HEK293 (cell line): Measurements from ENCODE around the gene ITGB4.

Experiments used
- KLF8 ChIP-seq: fragments of 450-650 bp; formaldehyde crosslinking; IDR thresholded peaks from 2 replicates; pipeline ENCODE4 v1.5.1; 2016; ENCODE audit warnings: missing biosample characterization, missing genetic modification characterization
- SCRT1 ChIP-seq: fragments of 450-650 bp; formaldehyde crosslinking; IDR thresholded peaks from 2 replicates; pipeline ENCODE4 v1.5.1; 2016; ENCODE audit warnings: missing biosample characterization, missing genetic modification characterization, borderline replicate concordance
- SETDB1 ChIP-seq: IDR thresholded peaks from one replicate; pipeline ENCODE4 v1.6.1; 2017; ENCODE audit warnings: mild to moderate bottlenecking, low read length, moderate library complexity, mixed read lengths; ENCODE audit not compliant: insufficient read length
- SP7 ChIP-seq: fragments of 450-650 bp; formaldehyde crosslinking; IDR thresholded peaks from 2 replicates; pipeline ENCODE4 v1.5.1; 2016; ENCODE audit warnings: missing biosample characterization, missing genetic modification characterization
- ZBTB20 ChIP-seq: fragments of 450-650 bp; formaldehyde crosslinking; IDR thresholded peaks from 2 replicates; pipeline ENCODE4 v1.5.1; 2016; ENCODE audit warnings: missing biosample characterization, missing genetic modification characterization
- ZNF184 ChIP-seq: fragments of 450-650 bp; IDR thresholded peaks from 2 replicates; pipeline ENCODE4 v1.5.1; 2018; ENCODE audit warnings: missing biosample characterization, mild to moderate bottlenecking, missing genetic modification characterization
- ZNF202 ChIP-seq: fragments of 450-650 bp; formaldehyde crosslinking; IDR thresholded peaks from 2 replicates; pipeline ENCODE4 v1.5.1; 2016; ENCODE audit warnings: missing biosample characterization, missing genetic modification characterization, borderline replicate concordance
- ZNF221 ChIP-seq: fragments of 450-650 bp; formaldehyde crosslinking; IDR thresholded peaks from 2 replicates; pipeline ENCODE4 v1.5.1; 2017; ENCODE audit warnings: missing biosample characterization, missing genetic modification characterization, borderline replicate concordance
- ZNF248 ChIP-seq: fragments of 450-650 bp; formaldehyde crosslinking; IDR thresholded peaks from 2 replicates; pipeline ENCODE4 v1.5.1; 2017; ENCODE audit warnings: missing biosample characterization, missing genetic modification characterization
- ZNF302 ChIP-seq: fragments of 450-650 bp; formaldehyde crosslinking; IDR thresholded peaks from 2 replicates; pipeline ENCODE4 v1.5.1; 2016; ENCODE audit warnings: missing biosample characterization, missing genetic modification characterization, low read depth
- ZNF311 ChIP-seq: fragments of 450-650 bp; formaldehyde crosslinking; IDR thresholded peaks from 2 replicates; pipeline ENCODE4 v1.5.1; 2017; ENCODE audit warnings: missing biosample characterization, missing genetic modification characterization, borderline replicate concordance
- ZNF501 ChIP-seq: fragments of 450-650 bp; formaldehyde crosslinking; IDR thresholded peaks from 2 replicates; pipeline ENCODE4 v1.5.1; 2016; ENCODE audit warnings: missing biosample characterization, missing genetic modification characterization
- ZNF514 ChIP-seq: fragments of 450-650 bp; formaldehyde crosslinking; IDR thresholded peaks from 2 replicates; pipeline ENCODE4 v1.5.1; 2016; ENCODE audit warnings: missing biosample characterization, missing genetic modification characterization
- ZNF549 ChIP-seq: fragments of 450-650 bp; IDR thresholded peaks from 2 replicates; pipeline ENCODE4 v1.5.1; 2018; ENCODE audit warnings: missing biosample characterization, missing genetic modification characterization, mild to moderate bottlenecking, inconsistent platforms, moderate library complexity
- ZNF600 ChIP-seq: fragments of 450-650 bp; formaldehyde crosslinking; IDR thresholded peaks from 2 replicates; pipeline ENCODE4 v1.5.1; 2016; ENCODE audit warnings: missing biosample characterization, missing genetic modification characterization
- ZNF626 ChIP-seq: fragments of 450-650 bp; sonication (Bioruptor Pico); formaldehyde crosslinking; IDR thresholded peaks from 2 replicates; pipeline ENCODE4 v1.5.1; 2018; ENCODE audit warnings: missing biosample characterization, missing genetic modification characterization, inconsistent platforms
- ZNF658 ChIP-seq: fragments of 450-650 bp; formaldehyde crosslinking; IDR thresholded peaks from 2 replicates; pipeline ENCODE4; 2016; ENCODE audit warnings: missing biosample characterization, missing genetic modification characterization
- ZNF830 ChIP-seq: fragments of 450-650 bp; IDR thresholded peaks from 2 replicates; pipeline ENCODE4 v1.5.0; 2018; ENCODE audit warnings: missing biosample characterization, missing genetic modification characterization, low read depth, mild to moderate bottlenecking, moderate library complexity
- ZNF843 ChIP-seq: fragments of 450-650 bp; formaldehyde crosslinking; IDR thresholded peaks from 2 replicates; pipeline ENCODE4 v1.5.1; 2016; ENCODE audit warnings: missing biosample characterization, missing genetic modification characterization
- ZSCAN30 ChIP-seq: fragments of 450-650 bp; IDR thresholded peaks from 2 replicates; pipeline ENCODE4 v1.5.1; 2018; ENCODE audit warnings: missing biosample characterization, mild to moderate bottlenecking, missing genetic modification characterization, moderate library complexity
- TF ChIP-seq, protein P1 (sequence below): fragments of 450-650 bp; formaldehyde crosslinking; IDR thresholded peaks from 2 replicates; pipeline ENCODE4; 2016; ENCODE audit warnings: missing biosample characterization, missing genetic modification characterization
- TF ChIP-seq, protein P2 (sequence below): IDR thresholded peaks from 2 replicates; pipeline ENCODE4 v1.6.1; 2011; ENCODE audit warnings: mild to moderate bottlenecking, low read depth, low read length, borderline replicate concordance
- TF ChIP-seq, protein P3 (sequence below): fragments of 450-650 bp; formaldehyde crosslinking; IDR thresholded peaks from 2 replicates; pipeline ENCODE4 v1.5.1; 2016; ENCODE audit warnings: missing biosample characterization, missing genetic modification characterization
- TF ChIP-seq, protein P4 (sequence below): fragments of 450-650 bp; formaldehyde crosslinking; IDR thresholded peaks from 2 replicates; pipeline ENCODE4 v1.5.1; 2016; ENCODE audit warnings: missing biosample characterization, missing genetic modification characterization
- TF ChIP-seq, protein P5 (sequence below): fragments of 450-650 bp; formaldehyde crosslinking; IDR thresholded peaks from 2 replicates; pipeline ENCODE4 v1.5.1; 2016; ENCODE audit warnings: missing biosample characterization, missing genetic modification characterization
- TF ChIP-seq, protein P6 (sequence below): fragments of 450-650 bp; formaldehyde crosslinking; IDR thresholded peaks from 2 replicates; pipeline ENCODE4 v1.5.1; 2016; ENCODE audit warnings: missing biosample characterization, missing genetic modification characterization
- TF ChIP-seq, protein P7 (sequence below): fragments of 450-650 bp; formaldehyde crosslinking; IDR thresholded peaks from 2 replicates; pipeline ENCODE4 v1.5.1; 2017; ENCODE audit warnings: missing biosample characterization, mild to moderate bottlenecking, missing genetic modification characterization, moderate library complexity
- TF ChIP-seq, protein P8 (sequence below): fragments of 450-650 bp; formaldehyde crosslinking; IDR thresholded peaks from 2 replicates; pipeline ENCODE4 v1.5.1; 2017; ENCODE audit warnings: missing biosample characterization, missing genetic modification characterization

Gene ITGB4

DNA sequence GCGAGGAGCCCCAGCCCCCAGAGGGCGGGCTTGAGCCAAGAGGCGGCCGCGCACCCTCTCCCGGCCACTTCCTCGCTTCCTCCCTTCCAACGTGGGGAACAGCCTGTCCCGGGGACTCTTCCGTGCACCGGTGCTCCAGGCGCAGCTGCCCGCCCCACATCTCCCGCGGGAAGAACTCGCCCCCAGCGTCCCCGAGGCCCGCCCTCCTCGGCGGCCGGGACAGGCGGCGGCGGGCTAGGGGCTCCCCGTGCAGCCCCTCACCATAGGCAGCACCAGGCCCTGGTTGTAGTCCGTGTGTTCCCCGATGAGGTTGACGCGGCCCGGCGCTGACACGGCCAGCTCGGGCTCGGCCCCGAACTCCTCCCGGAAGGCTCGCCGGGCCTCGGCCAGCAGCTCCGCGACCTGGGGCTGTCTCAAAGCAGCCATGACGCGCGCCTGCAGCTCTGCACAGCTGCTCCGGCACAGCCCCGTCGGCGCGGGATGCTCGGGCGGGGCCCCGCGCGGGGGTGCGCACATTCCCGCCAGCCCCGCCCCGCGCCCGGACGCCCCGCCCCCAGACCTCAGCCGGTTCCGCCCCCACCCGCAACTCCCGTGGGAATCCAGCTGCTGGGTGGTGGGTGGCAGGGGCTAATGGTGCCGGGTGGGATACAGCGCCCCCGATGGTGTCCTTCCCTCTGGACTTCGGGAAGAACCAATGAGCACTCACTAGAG lies 43.6 kb downstream of the ITGB4 start, which contains the start of gene GALK1 (continued):
- TF ChIP-seq, protein P1, sequence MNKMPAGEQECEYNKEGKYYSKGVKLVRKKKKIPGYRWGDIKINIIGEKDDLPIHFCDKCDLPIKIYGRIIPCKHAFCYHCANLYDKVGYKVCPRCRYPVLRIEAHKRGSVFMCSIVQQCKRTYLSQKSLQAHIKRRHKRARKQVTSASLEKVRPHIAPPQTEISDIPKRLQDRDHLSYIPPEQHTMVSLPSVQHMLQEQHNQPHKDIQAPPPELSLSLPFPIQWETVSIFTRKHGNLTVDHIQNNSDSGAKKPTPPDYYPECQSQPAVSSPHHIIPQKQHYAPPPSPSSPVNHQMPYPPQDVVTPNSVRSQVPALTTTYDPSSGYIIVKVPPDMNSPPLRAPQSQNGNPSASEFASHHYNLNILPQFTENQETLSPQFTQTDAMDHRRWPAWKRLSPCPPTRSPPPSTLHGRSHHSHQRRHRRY (tag by site-specific recombination), result no peak
- TF ChIP-seq ZNF514 (tag by site-specific recombination), result no peak
- TF ChIP-seq, protein P2, sequence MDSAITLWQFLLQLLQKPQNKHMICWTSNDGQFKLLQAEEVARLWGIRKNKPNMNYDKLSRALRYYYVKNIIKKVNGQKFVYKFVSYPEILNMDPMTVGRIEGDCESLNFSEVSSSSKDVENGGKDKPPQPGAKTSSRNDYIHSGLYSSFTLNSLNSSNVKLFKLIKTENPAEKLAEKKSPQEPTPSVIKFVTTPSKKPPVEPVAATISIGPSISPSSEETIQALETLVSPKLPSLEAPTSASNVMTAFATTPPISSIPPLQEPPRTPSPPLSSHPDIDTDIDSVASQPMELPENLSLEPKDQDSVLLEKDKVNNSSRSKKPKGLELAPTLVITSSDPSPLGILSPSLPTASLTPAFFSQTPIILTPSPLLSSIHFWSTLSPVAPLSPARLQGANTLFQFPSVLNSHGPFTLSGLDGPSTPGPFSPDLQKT, result no peak
- TF ChIP-seq, protein P3, sequence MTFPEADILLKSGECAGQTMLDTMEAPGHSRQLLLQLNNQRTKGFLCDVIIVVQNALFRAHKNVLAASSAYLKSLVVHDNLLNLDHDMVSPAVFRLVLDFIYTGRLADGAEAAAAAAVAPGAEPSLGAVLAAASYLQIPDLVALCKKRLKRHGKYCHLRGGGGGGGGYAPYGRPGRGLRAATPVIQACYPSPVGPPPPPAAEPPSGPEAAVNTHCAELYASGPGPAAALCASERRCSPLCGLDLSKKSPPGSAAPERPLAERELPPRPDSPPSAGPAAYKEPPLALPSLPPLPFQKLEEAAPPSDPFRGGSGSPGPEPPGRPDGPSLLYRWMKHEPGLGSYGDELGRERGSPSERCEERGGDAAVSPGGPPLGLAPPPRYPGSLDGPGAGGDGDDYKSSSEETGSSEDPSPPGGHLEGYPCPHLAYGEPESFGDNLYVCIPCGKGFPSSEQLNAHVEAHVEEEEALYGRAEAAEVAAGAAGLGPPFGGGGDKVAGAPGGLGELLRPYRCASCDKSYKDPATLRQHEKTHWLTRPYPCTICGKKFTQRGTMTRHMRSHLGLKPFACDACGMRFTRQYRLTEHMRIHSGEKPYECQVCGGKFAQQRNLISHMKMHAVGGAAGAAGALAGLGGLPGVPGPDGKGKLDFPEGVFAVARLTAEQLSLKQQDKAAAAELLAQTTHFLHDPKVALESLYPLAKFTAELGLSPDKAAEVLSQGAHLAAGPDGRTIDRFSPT, result peak; percentile 69; the same call in 1 of the 2 replicates
- no peak for TF ChIP-seq SETDB1
- TF ChIP-seq ZNF626, result no peak
- no peak for TF ChIP-seq ZNF248
- TF ChIP-seq ZBTB20 (tag by site-specific recombination), result peak; percentile 80
- TF ChIP-seq, protein P4, sequence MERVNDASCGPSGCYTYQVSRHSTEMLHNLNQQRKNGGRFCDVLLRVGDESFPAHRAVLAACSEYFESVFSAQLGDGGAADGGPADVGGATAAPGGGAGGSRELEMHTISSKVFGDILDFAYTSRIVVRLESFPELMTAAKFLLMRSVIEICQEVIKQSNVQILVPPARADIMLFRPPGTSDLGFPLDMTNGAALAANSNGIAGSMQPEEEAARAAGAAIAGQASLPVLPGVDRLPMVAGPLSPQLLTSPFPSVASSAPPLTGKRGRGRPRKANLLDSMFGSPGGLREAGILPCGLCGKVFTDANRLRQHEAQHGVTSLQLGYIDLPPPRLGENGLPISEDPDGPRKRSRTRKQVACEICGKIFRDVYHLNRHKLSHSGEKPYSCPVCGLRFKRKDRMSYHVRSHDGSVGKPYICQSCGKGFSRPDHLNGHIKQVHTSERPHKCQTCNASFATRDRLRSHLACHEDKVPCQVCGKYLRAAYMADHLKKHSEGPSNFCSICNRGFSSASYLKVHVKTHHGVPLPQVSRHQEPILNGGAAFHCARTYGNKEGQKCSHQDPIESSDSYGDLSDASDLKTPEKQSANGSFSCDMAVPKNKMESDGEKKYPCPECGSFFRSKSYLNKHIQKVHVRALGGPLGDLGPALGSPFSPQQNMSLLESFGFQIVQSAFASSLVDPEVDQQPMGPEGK (tag by site-specific recombination), result peak; percentile 59; the same call in 1 of the 2 replicates
- no peak for TF ChIP-seq ZNF843 (tag by site-specific recombination)
- TF ChIP-seq ZNF658 (tag by site-specific recombination), result no peak
- TF ChIP-seq SCRT1 (tag by site-specific recombination), result no peak
- TF ChIP-seq KLF8, result peak; percentile 48; the same call in 1 of the 2 replicates
- TF ChIP-seq ZNF184 (tag by site-specific recombination), result no peak
- peak; percentile 63; the same call in 1 of the 2 replicates for TF ChIP-seq ZNF501 (tag by site-specific recombination)
- TF ChIP-seq, protein P5, sequence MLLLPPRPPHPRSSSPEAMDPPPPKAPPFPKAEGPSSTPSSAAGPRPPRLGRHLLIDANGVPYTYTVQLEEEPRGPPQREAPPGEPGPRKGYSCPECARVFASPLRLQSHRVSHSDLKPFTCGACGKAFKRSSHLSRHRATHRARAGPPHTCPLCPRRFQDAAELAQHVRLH (tag by site-specific recombination), result no peak
- TF ChIP-seq ZNF600, result peak; percentile 85
- no peak for TF ChIP-seq ZNF202 (tag by site-specific recombination)
- TF ChIP-seq, protein P6, sequence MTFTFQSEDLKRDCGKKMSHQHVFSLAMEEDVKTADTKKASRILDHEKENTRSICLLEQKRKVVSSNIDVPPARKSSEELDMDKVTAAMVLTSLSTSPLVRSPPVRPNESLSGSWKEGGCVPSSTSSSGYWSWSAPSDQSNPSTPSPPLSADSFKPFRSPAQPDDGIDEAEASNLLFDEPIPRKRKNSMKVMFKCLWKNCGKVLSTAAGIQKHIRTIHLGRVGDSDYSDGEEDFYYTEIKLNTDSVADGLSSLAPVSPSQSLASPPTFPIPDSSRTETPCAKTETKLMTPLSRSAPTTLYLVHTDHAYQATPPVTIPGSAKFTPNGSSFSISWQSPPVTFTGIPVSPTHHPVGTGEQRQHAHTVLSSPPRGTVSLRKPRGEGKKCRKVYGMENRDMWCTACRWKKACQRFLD (tag by site-specific recombination), result no peak
- TF ChIP-seq ZSCAN30, result peak; percentile 22; the same call in 1 of the 2 replicates
- TF ChIP-seq, protein P7, sequence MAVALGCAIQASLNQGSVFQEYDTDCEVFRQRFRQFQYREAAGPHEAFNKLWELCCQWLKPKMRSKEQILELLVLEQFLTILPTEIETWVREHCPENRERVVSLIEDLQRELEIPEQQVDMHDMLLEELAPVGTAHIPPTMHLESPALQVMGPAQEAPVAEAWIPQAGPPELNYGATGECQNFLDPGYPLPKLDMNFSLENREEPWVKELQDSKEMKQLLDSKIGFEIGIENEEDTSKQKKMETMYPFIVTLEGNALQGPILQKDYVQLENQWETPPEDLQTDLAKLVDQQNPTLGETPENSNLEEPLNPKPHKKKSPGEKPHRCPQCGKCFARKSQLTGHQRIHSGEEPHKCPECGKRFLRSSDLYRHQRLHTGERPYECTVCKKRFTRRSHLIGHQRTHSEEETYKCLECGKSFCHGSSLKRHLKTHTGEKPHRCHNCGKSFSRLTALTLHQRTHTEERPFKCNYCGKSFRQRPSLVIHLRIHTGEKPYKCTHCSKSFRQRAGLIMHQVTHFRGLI (tag by site-specific recombination), result 0 out of 2 replicates have a peak, but pooled peaks have one; percentile 14
- TF ChIP-seq ZNF221 (tag by site-specific recombination), result no peak
- TF ChIP-seq ZNF549 (tag by site-specific recombination), result no peak
- TF ChIP-seq ZNF830 (tag by site-specific recombination), result no peak
- TF ChIP-seq, protein P8, sequence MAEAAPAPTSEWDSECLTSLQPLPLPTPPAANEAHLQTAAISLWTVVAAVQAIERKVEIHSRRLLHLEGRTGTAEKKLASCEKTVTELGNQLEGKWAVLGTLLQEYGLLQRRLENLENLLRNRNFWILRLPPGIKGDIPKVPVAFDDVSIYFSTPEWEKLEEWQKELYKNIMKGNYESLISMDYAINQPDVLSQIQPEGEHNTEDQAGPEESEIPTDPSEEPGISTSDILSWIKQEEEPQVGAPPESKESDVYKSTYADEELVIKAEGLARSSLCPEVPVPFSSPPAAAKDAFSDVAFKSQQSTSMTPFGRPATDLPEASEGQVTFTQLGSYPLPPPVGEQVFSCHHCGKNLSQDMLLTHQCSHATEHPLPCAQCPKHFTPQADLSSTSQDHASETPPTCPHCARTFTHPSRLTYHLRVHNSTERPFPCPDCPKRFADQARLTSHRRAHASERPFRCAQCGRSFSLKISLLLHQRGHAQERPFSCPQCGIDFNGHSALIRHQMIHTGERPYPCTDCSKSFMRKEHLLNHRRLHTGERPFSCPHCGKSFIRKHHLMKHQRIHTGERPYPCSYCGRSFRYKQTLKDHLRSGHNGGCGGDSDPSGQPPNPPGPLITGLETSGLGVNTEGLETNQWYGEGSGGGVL (tag by site-specific recombination), result no peak; the same call in 1 of the 2 replicates
- peak; percentile 64 for TF ChIP-seq SP7 (tag by site-specific recombination)
- no peak for TF ChIP-seq ZNF302 (tag by site-specific recombination)
- no peak for TF ChIP-seq ZNF311 (tag by site-specific recombination)
